D341Med (cell line): ENCODE data around the gene LCP1.

Source experiments
- DNase-seq: peaks from one replicate; pipeline ENCODE4 v3.0.0; 2012; ENCODE audit warnings: low spot score

Gene LCP1

GRCh38 chr13:46158222-46158621, 23.8 kb downstream of the LCP1 start:
- DNase-seq, result no peak

- no peak for DNase-seq
Measured at GRCh38 chr13:46154136-46154801, 27.7 kb downstream of the LCP1 start.

- DNase-seq, result no peak
Measured at GRCh38 chr13:46152627-46153328, 29.2 kb downstream of the LCP1 start.

GRCh38 chr13:46150134-46150693, 31.8 kb downstream of the LCP1 start:
- no peak for DNase-seq

- no peak for DNase-seq
Measured at GRCh38 chr13:46149272-46150133, 32.5 kb downstream of the LCP1 start.

GRCh38 chr13:46146898-46147297, 35.1 kb downstream of the LCP1 start:
- DNase-seq, result peak; percentile 45

GRCh38 chr13:46145950-46146349, 36.0 kb downstream of the LCP1 start:
- no peak for DNase-seq

GRCh38 chr13:46145135-46145534, 36.8 kb downstream of the LCP1 start:
- no peak for DNase-seq

GRCh38 chr13:46143184-46143701, 38.7 kb downstream of the LCP1 start:
- DNase-seq, result no peak

- DNase-seq, result no peak
Measured at GRCh38 chr13:46142776-46143175, 39.2 kb downstream of the LCP1 start.

- DNase-seq, result no peak
Measured at GRCh38 chr13:46140044-46140443, 41.9 kb downstream of the LCP1 start.

GRCh38 chr13:46137627-46138317, 44.2 kb downstream of the LCP1 start:
- no peak for DNase-seq

GRCh38 chr13:46136688-46137087, 45.3 kb downstream of the LCP1 start:
- no peak for DNase-seq

- DNase-seq, result no peak
Measured at GRCh38 chr13:46134961-46135522, 46.9 kb downstream of the LCP1 start.

- DNase-seq, result no peak
Measured at GRCh38 chr13:46134494-46134893, 47.5 kb downstream of the LCP1 start.

- no peak for DNase-seq
Measured at GRCh38 chr13:46132109-46132508, 49.9 kb downstream of the LCP1 start.

- no peak for DNase-seq
Measured at GRCh38 chr13:46131705-46132104, 50.3 kb downstream of the LCP1 start.

GRCh38 chr13:46129955-46130618, 51.9 kb downstream of the LCP1 start:
- DNase-seq, result no peak

GRCh38 chr13:46129124-46129523, 52.9 kb downstream of the LCP1 start:
- DNase-seq, result no peak

- DNase-seq, result no peak
Measured at GRCh38 chr13:46127358-46128023, 54.5 kb downstream of the LCP1 start.
